GM10266 (cell line): Measurements from ENCODE around the gene ANXA3.

Experiments used
- DNase-seq: peaks from one replicate; pipeline ENCODE4 v3.0.0; 2012; ENCODE audit errors: extremely low spot score
- CTCF ChIP-seq: IDR thresholded peaks from 2 replicates; pipeline ENCODE4 v1.5.1; 2012; ENCODE audit warnings: mild to moderate bottlenecking, low read depth; ENCODE audit not compliant: control insufficient read depth, insufficient read depth; ENCODE audit errors: missing control alignments

ANXA3 gene

GRCh38 chr4:78625073-78625472, 73.5 kb downstream of the ANXA3 start:
- TF ChIP-seq CTCF: no peak

GRCh38 chr4:78627046-78627965, 75.7 kb downstream of the ANXA3 start:
- no peak for DNase-seq
- no peak for TF ChIP-seq CTCF

More at GRCh38 chr4:78625073-78625472, 73.5 kb downstream of the ANXA3 start:
- peak; percentile 17 for DNase-seq

GRCh38 chr4:78627966-78628678, 76.6 kb downstream of the ANXA3 start:
- no peak for DNase-seq
- no peak for TF ChIP-seq CTCF

- no peak for DNase-seq
- TF ChIP-seq CTCF: no peak
Observed at GRCh38 chr4:78629991-78630541, 78.5 kb downstream of the ANXA3 start.

GRCh38 chr4:78630615-78631014, 79.0 kb downstream of the ANXA3 start:
- DNase-seq: no peak
- TF ChIP-seq CTCF: no peak

GRCh38 chr4:78634011-78634664, 82.6 kb downstream of the ANXA3 start:
- no peak for DNase-seq

More at GRCh38 chr4:78634011-78634664, 82.6 kb downstream of the ANXA3 start:
- no peak for TF ChIP-seq CTCF
